22Rv1 (cell line): ENCODE measurements around the gene ZNF563.

ENCODE experiments used
- CTCF ChIP-seq: fragments of 450-650 bp; IDR thresholded peaks from 2 replicates; pipeline ENCODE4 v1.5.1; 2017; ENCODE audit warnings: mild to moderate bottlenecking
- ZFX ChIP-seq: fragments of 450-650 bp; IDR thresholded peaks from 2 replicates; pipeline ENCODE4 v1.6.1; 2017; ENCODE audit warnings: antibody characterized with exemption, borderline replicate concordance

- TF ChIP-seq CTCF (no peak), ZFX (no peak)
Observed at GRCh38 chr19:12333162-12334159, at the start of gene ZNF563.
